A549 treated with ZK216348 at 1 μM for 4 hours (cell line): ENCODE results near the gene DSEL. TPM values are rescaled to one million over a fixed set of nuclear protein-coding genes. Genes with fewer than 3 reads are reported as not detected.

ENCODE experiments used
- total RNA-seq: library from RNA; stranded (reverse); fragments of 200-300 nt; extraction: Qiagen RNA extraction; gene quantifications from 5 replicates; pipeline ENCODE4 v1.2.3, GENCODE V29; 2022; ENCODE audit warnings: low read depth

The DSEL gene
- total RNA-seq: 0.25 to 0.52 TPM (median 0.40 TPM) in 5 replicates

DNA sequence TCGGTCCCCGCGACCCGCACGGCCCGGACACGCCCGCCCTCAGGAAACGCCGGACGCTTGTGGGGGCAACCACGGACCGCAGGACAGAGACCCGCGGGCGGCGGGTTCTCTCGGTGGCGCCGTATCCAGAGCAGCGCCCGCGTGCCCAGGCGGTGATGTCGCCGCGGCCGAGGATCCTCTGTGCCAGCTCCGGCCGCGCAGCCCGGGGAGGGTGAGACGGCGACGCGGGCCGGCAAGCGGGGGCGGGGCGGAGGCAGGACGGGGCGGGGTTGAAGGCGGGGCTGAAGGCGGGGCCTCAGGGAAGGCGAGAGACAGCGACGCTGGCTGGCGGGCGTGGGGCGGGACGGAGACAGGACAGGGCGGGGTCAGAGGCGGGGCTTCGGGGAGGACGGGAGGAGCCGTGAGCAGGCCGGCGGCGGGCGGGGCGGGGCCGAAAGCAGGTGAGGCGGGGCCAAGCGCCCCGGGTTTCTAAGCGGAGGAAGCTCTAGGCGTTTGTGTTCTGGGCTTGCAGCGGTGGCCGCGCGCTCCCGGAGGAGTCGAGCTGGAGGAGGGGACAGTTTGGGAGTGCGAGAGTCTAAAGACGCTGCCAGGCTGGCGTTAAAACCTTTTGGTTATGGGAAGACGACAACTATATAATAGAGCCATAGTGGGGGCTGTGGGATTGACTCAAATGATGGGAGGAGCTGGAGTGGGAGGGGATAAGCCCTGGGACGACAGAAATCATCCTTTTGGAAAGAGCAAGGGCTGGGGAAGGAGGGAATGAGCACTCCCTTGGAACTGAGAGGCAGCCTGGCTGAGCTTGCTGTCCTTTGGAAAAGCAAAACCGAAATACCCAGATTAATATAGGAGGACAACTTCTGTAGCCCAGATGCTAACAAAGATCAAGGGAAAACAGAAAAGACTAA lies at the start of gene DSEL:
Gene DSEL (minus strand): TSS at position 182 of the 905 bp plus-strand sequence. CDS start 2,112 bp downstream, outside the sequence.

